ELF-1 (cell line): Measurements from ENCODE around the gene SNTG2.

Source experiments
- DNase-seq: peaks from one replicate; pipeline ENCODE4 v3.0.0-alpha.2; 2016; ENCODE audit warnings: low read depth, low spot score

SNTG2 gene

GRCh38 chr2:989781-990467, 39.3 kb downstream of the SNTG2 start:
- DNase-seq = no peak

GRCh38 chr2:990970-991369, 40.3 kb downstream of the SNTG2 start:
- DNase-seq = no peak

- no peak for DNase-seq
These were observed 51.7 kb downstream of the SNTG2 start for GRCh38 chr2:1002350-1002749.

- no peak for DNase-seq
These were observed 53.7 kb downstream of the SNTG2 start for GRCh38 chr2:1004398-1004797.

GRCh38 chr2:1010415-1010930, 59.8 kb downstream of the SNTG2 start:
- DNase-seq = peak; percentile 33

GRCh38 chr2:1011006-1011405, 60.4 kb downstream of the SNTG2 start:
- DNase-seq = no peak

GRCh38 chr2:1011985-1012384, 61.3 kb downstream of the SNTG2 start:
- DNase-seq = no peak

GRCh38 chr2:1014802-1015201, 64.2 kb downstream of the SNTG2 start:
- DNase-seq = no peak

- DNase-seq = no peak
These were observed 65.9 kb downstream of the SNTG2 start for GRCh38 chr2:1016500-1016899.

GRCh38 chr2:1017827-1018226, 67.2 kb downstream of the SNTG2 start:
- DNase-seq = no peak

- no peak for DNase-seq
These were observed 69.6 kb downstream of the SNTG2 start for GRCh38 chr2:1020206-1020605.

- DNase-seq = peak; percentile 7
These were observed 71.5 kb downstream of the SNTG2 start for GRCh38 chr2:1022178-1022577.

- DNase-seq = no peak
These were observed 74.3 kb downstream of the SNTG2 start for GRCh38 chr2:1024981-1025380.

- no peak for DNase-seq
These were observed 75.5 kb downstream of the SNTG2 start for GRCh38 chr2:1026141-1026540.

- no peak for DNase-seq
These were observed 78.2 kb downstream of the SNTG2 start for GRCh38 chr2:1028831-1029230.

- no peak for DNase-seq
These were observed 81.4 kb downstream of the SNTG2 start for GRCh38 chr2:1032030-1032429.

GRCh38 chr2:1033069-1033468, 82.4 kb downstream of the SNTG2 start:
- no peak for DNase-seq

- no peak for DNase-seq
These were observed 86.4 kb downstream of the SNTG2 start for GRCh38 chr2:1037066-1037465.

- no peak for DNase-seq
These were observed 88.9 kb downstream of the SNTG2 start for GRCh38 chr2:1039549-1039948.

GRCh38 chr2:1041012-1041805, 90.6 kb downstream of the SNTG2 start:
- DNase-seq = no peak

GRCh38 chr2:1045109-1045508, 94.5 kb downstream of the SNTG2 start:
- DNase-seq = no peak

- no peak for DNase-seq
These were observed 95.4 kb downstream of the SNTG2 start for GRCh38 chr2:1046067-1046466.

GRCh38 chr2:1047485-1047884, 96.8 kb downstream of the SNTG2 start:
- no peak for DNase-seq
